ENCODE data around the gene SMAD3.

GRCh38 chr15:67043939-67044771 lies 21.2 kb upstream of the SMAD3 start:
- TF ChIP-seq CTCF (conservative IDR thresholded peaks at IDR 0.05) (no peak), EZH2 (IDR thresholded peaks at IDR 0.05; ENCODE audit: low read depth) (no peak)

Data from PC-9 (cell line).